GM12872 (cell line): ENCODE data around the gene USP28.

ENCODE experiments used
- CTCF ChIP-seq: IDR thresholded peaks from 3 replicates; pipeline ENCODE4 v1.5.1; 2011; ENCODE audit warnings: low read depth, mild to moderate bottlenecking, low read length, moderate library complexity; ENCODE audit not compliant: insufficient read depth

The USP28 gene

GRCh38 chr11:113885897-113886296 is 10.5 kb upstream of the USP28 start:
- no peak for TF ChIP-seq CTCF

GRCh38 chr11:113884361-113884836 is 9.0 kb upstream of the USP28 start:
- TF ChIP-seq CTCF: no peak

- no peak for TF ChIP-seq CTCF
Measured at GRCh38 chr11:113881856-113882255, 6.5 kb upstream of the USP28 start.

- TF ChIP-seq CTCF: no peak
Measured at GRCh38 chr11:113880971-113881370, 5.6 kb upstream of the USP28 start.

- no peak for TF ChIP-seq CTCF
Measured at GRCh38 chr11:113877670-113878055, 2.3 kb upstream of the USP28 start.

GRCh38 chr11:113876798-113877669 is 1.7 kb upstream of the USP28 start:
- no peak for TF ChIP-seq CTCF

GRCh38 chr11:113876074-113876797 is 864 bp upstream of the USP28 start:
- TF ChIP-seq CTCF: no peak
